ENCODE data around the gene RPL18A.

Gene RPL18A

GRCh38 chr19:17910791-17911360, 51.2 kb downstream of the RPL18A start:
- no peak for DNase-seq
